Ectodermal cell (in vitro differentiated cells): ENCODE results near the gene DBI.
"Not testable (repeated sequence)": the region's sequence is repeated elsewhere in the genome, so short reads cannot be mapped to it uniquely, and the experiment has no call there.

ENCODE experiments used
- H3K27ac ChIP-seq: 2 replicates; pipeline ENCODE4 v1.7.0; 2013; ENCODE audit warnings: mild to moderate bottlenecking, low read depth, low read length; ENCODE audit not compliant: insufficient read depth, poor library complexity, severe bottlenecking
- H3K27me3 ChIP-seq: 2 replicates; pipeline ENCODE4 v1.7.0; 2013; ENCODE audit warnings: mild to moderate bottlenecking, low read length; ENCODE audit not compliant: insufficient read depth, control insufficient read depth, poor library complexity, severe bottlenecking
- H3K36me3 ChIP-seq: one replicate; pipeline ENCODE4 v1.7.0; 2013; ENCODE audit warnings: low read length; ENCODE audit not compliant: control insufficient read depth, insufficient read depth
- H3K4me1 ChIP-seq: one replicate; pipeline ENCODE4 v1.7.0; 2013; ENCODE audit warnings: low read length; ENCODE audit not compliant: control insufficient read depth, insufficient read depth
- H3K4me3 ChIP-seq: 2 replicates; pipeline ENCODE4 v1.7.0; 2013; ENCODE audit warnings: low read depth, low read length, control low read depth; ENCODE audit not compliant: insufficient read depth
- H3K9me3 ChIP-seq: 2 replicates; pipeline ENCODE4 v1.7.0; 2013; ENCODE audit warnings: mild to moderate bottlenecking, low read length, moderate library complexity; ENCODE audit not compliant: control insufficient read depth
- WGBS, 2 experiments: methylation state at CpG; one replicate each; pipeline ENCODE4 v1.1.7; 2013; ENCODE audit warnings: missing lambda C conversion rate in 2 of 2; 5-methylcytosine and 5-hydroxymethylcytosine counted together

DBI gene

GRCh38 chr2:119360423-119360966 lies 6.3 kb upstream of the DBI start:
- Histone ChIP-seq H3K27ac (no peak overlapping the region), H3K4me1 (peaks cover 2% of the 10 kb centered on the region), H3K4me3 (no peak overlapping the region), H3K27me3 (no peaks in the 10 kb centered on the region), H3K9me3 (no peaks in the 10 kb centered on the region), H3K36me3 (no peaks in the 10 kb centered on the region)
- WGBS, 2 experiments = 100% methylated on average over 1 of the region's 2 CpGs

DNA sequence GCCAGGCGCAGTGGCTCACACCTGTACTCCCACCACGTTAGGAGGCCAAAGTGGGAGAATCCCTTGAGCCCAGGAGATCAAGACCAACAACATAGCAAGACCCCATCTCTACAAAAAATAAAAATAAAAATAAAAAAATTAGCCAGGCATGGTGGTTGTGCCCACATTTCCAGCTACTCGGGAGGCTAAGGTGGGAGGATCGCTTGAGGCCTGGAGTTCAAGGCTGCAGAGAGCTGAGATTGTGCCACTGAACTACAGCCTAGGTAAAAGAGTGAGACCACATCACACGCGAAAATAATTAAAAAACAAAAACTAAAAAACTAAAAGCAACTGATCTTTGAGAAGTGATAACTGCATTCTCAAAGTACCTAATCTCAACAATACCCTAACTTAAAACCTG lies 2.0 kb upstream of the DBI start:
- H3K27me3 ChIP-seq = no peaks in the 10 kb centered on the region
- peaks cover 10% of the 10 kb centered on the region for H3K4me1 ChIP-seq
- H3K4me3 ChIP-seq = no peak overlapping the region
- H3K27ac ChIP-seq = no peak overlapping the region
- 81 to 85% methylated on average over 6 of the region's 6 CpGs for WGBS, 2 experiments
- H3K9me3 ChIP-seq = no peaks in the 10 kb centered on the region
- peaks cover 1% of the 10 kb centered on the region for H3K36me3 ChIP-seq

GRCh38 chr2:119365436-119365835 lies 1.3 kb upstream of the DBI start:
- peaks cover 4% of the 10 kb centered on the region for H3K36me3 ChIP-seq
- peak overlapping the region; percentile 94 for H3K4me3 ChIP-seq
- no peaks in the 10 kb centered on the region for H3K9me3 ChIP-seq
- no peak overlapping the region for H3K27ac ChIP-seq
- no peaks in the 10 kb centered on the region for H3K27me3 ChIP-seq
- WGBS, 2 experiments = 50 to 59% methylated on average over 6 of the region's 6 CpGs
- peaks cover 10% of the 10 kb centered on the region for H3K4me1 ChIP-seq

DNA sequence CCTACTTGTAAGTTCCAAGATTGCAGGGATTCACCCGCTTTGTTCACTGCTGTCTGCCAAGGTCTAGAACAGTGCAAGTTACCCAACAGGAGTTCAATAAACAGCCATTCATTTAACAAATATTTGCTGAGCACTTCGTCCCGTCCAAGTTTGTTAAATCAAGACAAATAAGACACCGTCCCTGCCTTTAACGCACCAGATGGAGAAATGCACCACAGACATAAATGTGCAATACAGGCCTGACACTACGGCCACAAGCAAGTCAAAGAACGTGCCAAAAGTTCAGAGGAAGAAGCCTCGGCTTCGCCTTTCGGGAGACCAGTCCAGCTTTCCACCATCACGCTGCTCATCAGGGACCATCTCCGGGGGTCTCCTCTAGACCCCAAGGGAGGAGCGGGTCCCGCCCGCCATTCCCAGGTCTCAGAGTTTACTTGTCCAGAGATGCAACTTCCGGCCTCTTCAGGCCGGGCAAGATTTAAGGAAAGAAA lies 572 bp upstream of the DBI start:
- Histone ChIP-seq H3K4me3 (peak overlapping the region; percentile 94), H3K27me3 (no peaks in the 10 kb centered on the region), H3K27ac (no peak overlapping the region), H3K9me3 (no peaks in the 10 kb centered on the region), H3K4me1 (peaks cover 10% of the 10 kb centered on the region), H3K36me3 (peaks cover 12% of the 10 kb centered on the region)
- WGBS, 2 experiments = 4 to 5% methylated on average over 17 of the region's 17 CpGs

- no peaks in the 10 kb centered on the region for H3K9me3 ChIP-seq
- H3K4me1 ChIP-seq = peaks cover 10% of the 10 kb centered on the region
- H3K4me3 ChIP-seq = peak overlapping the region; percentile 94
- no peak overlapping the region for H3K27ac ChIP-seq
- H3K27me3 ChIP-seq = no peaks in the 10 kb centered on the region
- WGBS, 2 experiments = 4 to 5% methylated on average over 32 of the region's 32 CpGs
- peaks cover 21% of the 10 kb centered on the region for H3K36me3 ChIP-seq
Observed at GRCh38 chr2:119367472-119368099, 809 bp downstream of the DBI start.

DNA sequence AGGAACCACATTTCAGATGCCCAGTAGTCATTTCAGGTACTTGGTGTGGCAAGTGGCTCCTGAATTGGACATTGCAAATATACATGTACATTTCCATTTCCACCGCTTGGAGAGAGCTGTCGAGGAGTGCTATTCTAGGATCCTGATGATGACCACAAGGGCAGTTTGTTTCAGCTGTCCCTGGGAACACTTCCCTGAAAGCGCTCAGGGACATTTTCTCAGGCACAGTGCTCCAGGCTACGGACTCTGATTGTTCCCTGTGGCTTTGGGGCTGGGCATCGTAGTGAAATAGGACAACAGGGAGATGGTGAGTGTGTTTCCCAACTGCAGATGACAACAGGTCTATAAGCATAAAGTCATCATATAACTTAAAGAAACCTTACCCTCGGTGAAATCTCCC lies 3.1 kb downstream of the DBI start:
- WGBS, 2 experiments = 89 to 90% methylated on average over 6 of the region's 6 CpGs
- peaks cover 32% of the 10 kb centered on the region for H3K36me3 ChIP-seq
- no peaks in the 10 kb centered on the region for H3K9me3 ChIP-seq
- no peaks in the 10 kb centered on the region for H3K27me3 ChIP-seq
- peaks cover 10% of the 10 kb centered on the region for H3K4me1 ChIP-seq
- no peak overlapping the region for H3K4me3 ChIP-seq
- H3K27ac ChIP-seq = no peak overlapping the region

DNA sequence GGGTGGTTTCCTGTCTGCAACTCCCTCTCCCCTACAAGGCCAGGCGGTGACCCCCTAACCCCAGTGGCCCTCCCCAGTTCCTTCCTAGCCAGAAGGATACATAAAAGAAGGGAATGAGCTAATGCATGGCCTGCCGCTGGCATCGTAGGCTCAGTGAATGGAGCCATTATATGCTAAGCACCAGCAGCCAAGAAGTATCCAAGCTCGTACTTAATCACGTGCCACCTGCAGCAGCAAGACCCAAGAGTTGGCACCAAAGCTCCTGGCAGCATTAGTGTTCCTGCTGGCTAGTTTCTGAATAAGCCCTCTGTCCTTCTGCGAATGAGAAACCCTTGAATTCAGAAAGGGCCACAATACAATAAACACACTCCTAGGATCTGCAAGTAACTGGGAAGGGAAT lies 4.3 kb downstream of the DBI start:
- no peaks in the 10 kb centered on the region for H3K9me3 ChIP-seq
- no peak overlapping the region for H3K4me3 ChIP-seq
- peaks cover 5% of the 10 kb centered on the region for H3K4me1 ChIP-seq
- 94 to 97% methylated on average over 6 of the region's 6 CpGs for WGBS, 2 experiments
- H3K27me3 ChIP-seq = no peaks in the 10 kb centered on the region
- peaks cover 32% of the 10 kb centered on the region for H3K36me3 ChIP-seq
- H3K27ac ChIP-seq = no peak overlapping the region

DNA sequence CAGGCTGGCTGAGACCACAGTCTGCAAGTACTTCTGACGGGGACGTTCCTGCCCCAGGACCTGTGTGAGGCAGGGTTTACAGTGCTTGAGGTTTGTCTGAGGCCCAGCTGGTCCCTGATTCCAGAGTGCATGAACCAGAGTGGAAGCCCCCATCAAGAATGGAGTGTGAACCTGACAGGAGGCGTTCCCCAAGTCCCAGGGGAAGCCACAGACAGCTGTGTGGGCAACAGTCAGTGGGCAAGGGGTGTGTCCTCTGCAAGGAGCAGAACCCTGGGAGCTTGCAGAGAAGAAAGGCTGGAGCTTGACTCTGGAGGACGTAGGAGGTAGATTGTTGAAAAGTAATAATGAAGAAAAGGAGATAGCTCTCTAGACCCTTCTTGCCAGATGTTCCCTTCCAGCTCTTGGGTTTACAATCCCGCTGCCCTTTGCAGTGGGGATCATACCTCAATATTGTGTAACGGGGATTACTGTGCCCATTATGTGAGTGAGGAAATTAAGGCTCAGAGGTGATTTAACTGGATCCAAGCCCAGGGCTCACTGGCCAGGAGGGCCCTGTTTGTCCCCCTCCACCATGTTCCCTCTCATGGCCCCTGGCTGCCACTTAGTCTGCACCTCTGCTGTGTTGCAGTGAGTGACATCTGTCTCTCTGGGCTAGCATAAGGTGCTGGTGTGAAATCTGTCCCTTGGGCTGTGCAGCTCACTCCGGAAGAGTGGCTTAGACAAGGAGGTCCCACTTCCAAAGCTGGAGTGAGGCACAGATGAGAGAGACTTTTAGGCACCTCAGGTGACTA lies 6.2 kb downstream of the DBI start:
- Histone ChIP-seq H3K9me3 (no peaks in the 10 kb centered on the region), H3K27me3 (no peaks in the 10 kb centered on the region), H3K27ac (no peak overlapping the region), H3K36me3 (peaks cover 32% of the 10 kb centered on the region), H3K4me1 (peaks cover 3% of the 10 kb centered on the region), H3K4me3 (no peak overlapping the region)
- WGBS, 2 experiments = 93 to 96% methylated on average over 7 of the region's 7 CpGs

- H3K27me3 ChIP-seq, H3K4me1 ChIP-seq, H3K9me3 ChIP-seq, H3K4me3 ChIP-seq, H3K27ac ChIP-seq: not testable (repeated sequence)
- WGBS, 2 experiments = 87 to 94% methylated on average over 4 to 5 of the region's 5 CpGs
- peaks cover 32% of the 10 kb centered on the region for H3K36me3 ChIP-seq
Observed at GRCh38 chr2:119373907-119374745, 7.3 kb downstream of the DBI start.

- H3K27ac ChIP-seq, H3K4me3 ChIP-seq, H3K27me3 ChIP-seq, H3K4me1 ChIP-seq, H3K9me3 ChIP-seq: not testable (repeated sequence)
- 94 to 95% methylated on average over 5 to 6 of the region's 6 CpGs for WGBS, 2 experiments
- peaks cover 18% of the 10 kb centered on the region for H3K36me3 ChIP-seq
Observed at GRCh38 chr2:119376406-119376805, 9.6 kb downstream of the DBI start.
